Caco-2 (cell line): ENCODE results near the gene FUBP3. TPM values are rescaled to one million over a fixed set of nuclear protein-coding genes. Genes with fewer than 3 reads are reported as not detected.

ENCODE experiments used
- BruUV-seq: library from RNA; stranded (reverse); fragments of 400-500 nt; replicated peaks from 2 replicates; lab custom pipeline; 2021; lab: Mats Ljungman, UMichigan
- CTCF ChIA-PET: fragments of 300-600 bp; sonication (Branson Sonifier 250); formaldehyde crosslinking; loops from one replicate; lab custom pipeline; 2022; ENCODE audit warnings: antibody characterized with exemption; lab: Charles Lee
- POLR2A ChIA-PET: fragments of 300-600 bp; sonication (Branson Sonifier 250); formaldehyde crosslinking; loops from one replicate; lab custom pipeline; 2022; ENCODE audit warnings: antibody characterized with exemption; lab: Charles Lee
- DNase-seq, 2 experiments: peaks; one replicate each; pipeline versions ENCODE4 v3.0.0 to v3.0.0-alpha.2; 2020 to 2022
- H3K27me3 ChIP-seq: replicated peaks from 2 replicates; pipeline ENCODE4 v1.6.0; 2011; ENCODE audit warnings: low read length; ENCODE audit not compliant: control insufficient read depth, insufficient read depth
- H3K36me3 ChIP-seq: 2 replicates; pipeline ENCODE4 v1.5.1; 2011; ENCODE audit warnings: low read length; ENCODE audit not compliant: control insufficient read depth, insufficient read depth
- H3K4me1 ChIP-seq: fragments of 250-450 bp; sonication (Bioruptor Pico); 2 replicates; pipeline ENCODE4 v1.5.1; 2020; ENCODE audit warnings: mild to moderate bottlenecking
- H3K4me3 ChIP-seq: 2 replicates; pipeline ENCODE4 v1.5.1; 2011; ENCODE audit warnings: low read depth, mild to moderate bottlenecking, control low read depth, low read length
- H3K9me3 ChIP-seq: fragments of 250-450 bp; sonication (Bioruptor Pico); 2 replicates; pipeline ENCODE4 v1.5.1; 2020; ENCODE audit warnings: mild to moderate bottlenecking, moderate library complexity
- H3K27ac Mint-ChIP-seq: one replicate; pipeline ENCODE4 v1.8.0; 2022; ENCODE audit warnings: mixed read lengths; ENCODE audit not compliant: unreplicated experiment
- H3K27me3 Mint-ChIP-seq: one replicate; pipeline ENCODE4 v1.8.0; 2022; ENCODE audit warnings: mixed read lengths; ENCODE audit not compliant: insufficient read depth, unreplicated experiment
- H3K36me3 Mint-ChIP-seq: one replicate; pipeline ENCODE4 v1.8.0; 2022; ENCODE audit warnings: mild to moderate bottlenecking, mixed read lengths; ENCODE audit not compliant: insufficient read depth, unreplicated experiment
- H3K4me1 Mint-ChIP-seq: one replicate; pipeline ENCODE4 v1.8.0; 2022; ENCODE audit warnings: low read depth, mixed read lengths; ENCODE audit not compliant: unreplicated experiment
- H3K4me3 Mint-ChIP-seq: one replicate; pipeline ENCODE4 v1.8.0; 2022; ENCODE audit warnings: mild to moderate bottlenecking, moderate library complexity, mixed read lengths; ENCODE audit not compliant: unreplicated experiment
- H3K9me3 Mint-ChIP-seq: one replicate; pipeline ENCODE4 v1.8.0; 2022; ENCODE audit warnings: mixed read lengths; ENCODE audit not compliant: unreplicated experiment
- intact Hi-C: fragments of 100-400 bp; cut with micrococcal nuclease; formaldehyde crosslinking; loops from one replicate; pipeline ENCODE4 v1.10.0; 2022; ENCODE audit not compliant: unreplicated experiment
- total RNA-seq: library from RNA; stranded (reverse); gene quantifications from 2 replicates; pipeline ENCODE4 v1.2.3, GENCODE V29; 2022
- TF ChIP-seq, protein P1 (sequence below), 2 experiments: fragments of 200-600 bp in 1 of 2; IDR thresholded peaks; 1 replicate in 1 of 2; 2 replicates in 1 of 2; pipeline versions ENCODE4 v1.5.1 to v1.8.0; 2011 to 2022; ENCODE audit warnings: antibody characterized with exemption in 1 of 2, control low read depth in 1 of 2, inconsistent platforms in 1 of 2, low read depth in 1 of 2, low read length in 1 of 2, mild to moderate bottlenecking in 1 of 2, moderate library complexity in 1 of 2; ENCODE audit not compliant: insufficient read depth in 1 of 2, severe bottlenecking in 1 of 2, unreplicated experiment in 1 of 2

Gene FUBP3
- total RNA-seq, 1 experiment from 2014 or later, result 76.1 TPM

DNA sequence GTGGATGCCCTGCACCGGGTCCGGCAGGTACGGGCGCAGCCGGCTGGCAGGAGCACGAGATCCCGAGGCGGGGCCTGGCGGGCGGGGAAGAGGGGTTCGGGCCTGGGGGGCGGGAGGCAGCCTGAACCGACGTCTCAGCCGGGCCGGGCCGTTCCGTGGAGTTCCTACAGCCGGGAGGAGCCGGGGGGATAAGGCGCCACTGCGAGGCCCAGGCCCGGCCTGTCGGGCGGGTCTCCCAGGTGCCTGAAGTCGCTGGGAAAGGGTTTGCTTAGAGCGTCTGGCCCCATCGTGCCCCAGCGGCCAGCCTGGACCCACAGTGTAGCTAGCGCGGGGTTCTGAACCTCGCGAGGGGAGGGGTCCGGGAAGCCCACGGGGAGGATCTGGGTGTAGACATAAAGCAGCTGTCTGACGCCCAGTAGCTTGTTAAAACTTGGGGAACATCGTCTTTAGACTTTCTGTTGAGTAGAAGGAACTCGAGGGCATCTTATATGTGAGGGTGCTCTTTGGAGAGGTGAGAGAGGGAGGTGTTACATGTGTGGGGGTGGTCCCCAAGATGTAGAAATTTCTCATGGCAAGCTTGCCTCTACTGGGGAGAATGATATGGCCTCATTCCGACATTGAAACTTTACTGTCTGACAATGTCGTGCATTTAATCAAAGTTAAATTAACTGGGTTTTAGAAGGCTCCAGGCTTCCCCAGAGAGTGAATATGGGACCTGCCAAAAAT, 524 bp downstream of the FUBP3 start:
- BruUV-seq, result TSS peak; percentile 28
- Histone ChIP-seq H3K27me3 (no peaks in the 10 kb centered on the region), H3K36me3 (no peaks in the 10 kb centered on the region; the same call in 1 of the 2 replicates), H3K4me1 (0 out of 2 replicates have a peak, but pooled peaks cover 5% of the 10 kb centered on the region), H3K4me3 (peak overlapping the region; percentile 97), H3K9me3 (no peaks in the 10 kb centered on the region)
- intact Hi-C loops, result loop anchor here (2.0 to 10.0 kb wide), 2 partner anchors 101 to 115 kb away; no protein-coding TSS in a partner anchor
- H3K36me3 Mint-ChIP-seq, result peaks cover 15% of the 10 kb centered on the region
- peak overlapping the region; percentile 85 for H3K27ac Mint-ChIP-seq
- TF ChIP-seq, protein P1, sequence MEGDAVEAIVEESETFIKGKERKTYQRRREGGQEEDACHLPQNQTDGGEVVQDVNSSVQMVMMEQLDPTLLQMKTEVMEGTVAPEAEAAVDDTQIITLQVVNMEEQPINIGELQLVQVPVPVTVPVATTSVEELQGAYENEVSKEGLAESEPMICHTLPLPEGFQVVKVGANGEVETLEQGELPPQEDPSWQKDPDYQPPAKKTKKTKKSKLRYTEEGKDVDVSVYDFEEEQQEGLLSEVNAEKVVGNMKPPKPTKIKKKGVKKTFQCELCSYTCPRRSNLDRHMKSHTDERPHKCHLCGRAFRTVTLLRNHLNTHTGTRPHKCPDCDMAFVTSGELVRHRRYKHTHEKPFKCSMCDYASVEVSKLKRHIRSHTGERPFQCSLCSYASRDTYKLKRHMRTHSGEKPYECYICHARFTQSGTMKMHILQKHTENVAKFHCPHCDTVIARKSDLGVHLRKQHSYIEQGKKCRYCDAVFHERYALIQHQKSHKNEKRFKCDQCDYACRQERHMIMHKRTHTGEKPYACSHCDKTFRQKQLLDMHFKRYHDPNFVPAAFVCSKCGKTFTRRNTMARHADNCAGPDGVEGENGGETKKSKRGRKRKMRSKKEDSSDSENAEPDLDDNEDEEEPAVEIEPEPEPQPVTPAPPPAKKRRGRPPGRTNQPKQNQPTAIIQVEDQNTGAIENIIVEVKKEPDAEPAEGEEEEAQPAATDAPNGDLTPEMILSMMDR (IDR thresholded peaks at IDR 0.05; ENCODE audit: insufficient read depth in 1 of 2, low read depth in 1 of 2, low read length in 1 of 2, severe bottlenecking in 1 of 2, unreplicated experiment in 1 of 2), result no peak
- H3K9me3 Mint-ChIP-seq, result no peaks in the 10 kb centered on the region
- no peaks in the 10 kb centered on the region for H3K27me3 Mint-ChIP-seq
- peak in 1 of 2 experiments; percentile 30 for DNase-seq
- POLR2A ChIA-PET, result interaction anchor here (0.7 to 1.1 kb wide), 4 partner anchors 109 to 289 kb away, joined by 4 to 13 read pairs (median 6); partner anchors contain the start of gene EXOSC2
- CTCF ChIA-PET, result interaction anchor here (0.8 kb wide), 1 partner anchor 121 kb away, joined by 3 read pairs; no protein-coding TSS in a partner anchor
- peak overlapping the region; percentile 85 for H3K4me3 Mint-ChIP-seq
- H3K4me1 Mint-ChIP-seq, result peaks cover 15% of the 10 kb centered on the region

DNA sequence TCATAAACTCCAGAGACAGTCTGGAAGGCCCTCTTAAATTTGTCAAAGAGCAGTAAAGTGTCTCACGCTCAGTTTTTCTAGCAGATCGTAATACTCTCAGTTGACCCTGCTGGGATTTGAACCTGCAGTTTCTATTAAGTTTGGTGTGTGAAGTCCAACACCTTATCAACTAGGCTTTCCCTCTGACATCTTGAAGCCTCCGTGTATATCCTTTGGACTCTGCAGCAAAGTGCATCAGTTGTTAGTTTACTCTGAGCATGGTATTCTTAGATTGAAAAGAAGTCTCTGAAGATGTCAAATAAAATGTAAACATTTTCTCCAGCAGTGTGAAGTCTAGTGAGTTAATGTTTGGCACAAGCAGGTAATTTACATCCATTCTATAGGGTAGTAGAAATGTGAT, 2.4 kb downstream of the FUBP3 start:
- no peaks in the 10 kb centered on the region for H3K9me3 Mint-ChIP-seq
- no peak for DNase-seq
- TF ChIP-seq, protein P1 (IDR thresholded peaks at IDR 0.05; ENCODE audit: insufficient read depth in 1 of 2, low read depth in 1 of 2, low read length in 1 of 2, severe bottlenecking in 1 of 2, unreplicated experiment in 1 of 2), result no peak
- H3K4me3 ChIP-seq, result no peak overlapping the region
- H3K36me3 ChIP-seq, result no peaks in the 10 kb centered on the region; the same call in 1 of the 2 replicates
- intact Hi-C loops, result no loop called here
- no TSS peak for BruUV-seq
- H3K4me3 Mint-ChIP-seq, result no peak overlapping the region
- H3K4me1 Mint-ChIP-seq, result peaks cover 15% of the 10 kb centered on the region
- H3K27me3 Mint-ChIP-seq, result no peaks in the 10 kb centered on the region
- ChIA-PET CTCF (no interaction called here), POLR2A (no interaction called here)
- no peaks in the 10 kb centered on the region for H3K27me3 ChIP-seq
- H3K9me3 ChIP-seq, result no peaks in the 10 kb centered on the region
- H3K4me1 ChIP-seq, result 0 out of 2 replicates have a peak, but pooled peaks cover 5% of the 10 kb centered on the region
- no peak overlapping the region for H3K27ac Mint-ChIP-seq
- peaks cover 16% of the 10 kb centered on the region for H3K36me3 Mint-ChIP-seq

DNA sequence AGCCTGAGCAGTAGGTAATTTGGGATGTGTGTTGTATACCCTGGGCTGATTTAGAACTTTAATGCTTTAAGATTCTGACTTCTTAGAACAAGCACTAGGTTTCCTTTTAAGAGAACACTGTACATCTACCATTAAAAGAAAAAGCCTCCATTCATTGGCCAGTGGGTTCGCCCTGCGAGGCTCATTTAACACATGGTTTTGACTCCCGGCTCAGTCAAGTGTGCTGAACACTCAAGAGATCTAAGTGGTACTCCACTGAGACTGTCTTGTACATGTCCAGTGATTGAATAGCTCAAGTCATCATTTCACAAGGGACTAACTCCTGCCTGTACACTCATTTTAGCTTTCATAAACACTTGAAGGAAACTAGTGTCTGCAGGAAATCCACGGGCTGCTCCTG, 3.9 kb downstream of the FUBP3 start:
- Histone ChIP-seq H3K36me3 (no peaks in the 10 kb centered on the region; the same call in 1 of the 2 replicates), H3K9me3 (no peaks in the 10 kb centered on the region), H3K4me1 (0 out of 2 replicates have a peak, but pooled peaks cover 5% of the 10 kb centered on the region), H3K27me3 (no peaks in the 10 kb centered on the region), H3K4me3 (no peak overlapping the region)
- DNase-seq, result no peak
- no peak overlapping the region for H3K4me3 Mint-ChIP-seq
- H3K27me3 Mint-ChIP-seq, result no peaks in the 10 kb centered on the region
- peaks cover 26% of the 10 kb centered on the region for H3K36me3 Mint-ChIP-seq
- peaks cover 15% of the 10 kb centered on the region for H3K4me1 Mint-ChIP-seq
- TF ChIP-seq, protein P1 (IDR thresholded peaks at IDR 0.05; ENCODE audit: insufficient read depth in 1 of 2, low read depth in 1 of 2, low read length in 1 of 2, severe bottlenecking in 1 of 2, unreplicated experiment in 1 of 2), result no peak
- no peaks in the 10 kb centered on the region for H3K9me3 Mint-ChIP-seq
- BruUV-seq, result no TSS peak
- ChIA-PET POLR2A (no interaction called here), CTCF (no interaction called here)
- intact Hi-C loops, result no loop called here
- H3K27ac Mint-ChIP-seq, result no peak overlapping the region
